BE2C (cell line): Measurements from ENCODE around the gene PKNOX2.

ENCODE experiments used
- DNase-seq: peaks from one replicate; pipeline ENCODE4 v3.0.0-alpha.2; 2020
- H3K27me3 ChIP-seq: fragments of 250-450 bp; sonication (Bioruptor Pico); 2 replicates; pipeline ENCODE4 v1.5.1; 2020; ENCODE audit warnings: mild to moderate bottlenecking
- H3K36me3 ChIP-seq: fragments of 250-450 bp; sonication (Bioruptor Pico); 2 replicates; pipeline ENCODE4 v1.5.1; 2020; ENCODE audit warnings: mild to moderate bottlenecking
- H3K4me1 ChIP-seq: fragments of 250-450 bp; sonication (Bioruptor Pico); 2 replicates; pipeline ENCODE4 v1.5.1; 2020
- H3K4me3 ChIP-seq: 2 replicates; pipeline ENCODE4 v1.5.1; 2011; ENCODE audit warnings: low read depth, low read length
- H3K9me3 ChIP-seq: fragments of 250-450 bp; sonication (Bioruptor Pico); 2 replicates; pipeline ENCODE4 v1.5.1; 2020
- CTCF ChIP-seq: IDR thresholded peaks from 2 replicates; pipeline ENCODE4 v1.5.1; 2012; ENCODE audit warnings: mild to moderate bottlenecking, low read depth, low read length

Gene PKNOX2

DNA sequence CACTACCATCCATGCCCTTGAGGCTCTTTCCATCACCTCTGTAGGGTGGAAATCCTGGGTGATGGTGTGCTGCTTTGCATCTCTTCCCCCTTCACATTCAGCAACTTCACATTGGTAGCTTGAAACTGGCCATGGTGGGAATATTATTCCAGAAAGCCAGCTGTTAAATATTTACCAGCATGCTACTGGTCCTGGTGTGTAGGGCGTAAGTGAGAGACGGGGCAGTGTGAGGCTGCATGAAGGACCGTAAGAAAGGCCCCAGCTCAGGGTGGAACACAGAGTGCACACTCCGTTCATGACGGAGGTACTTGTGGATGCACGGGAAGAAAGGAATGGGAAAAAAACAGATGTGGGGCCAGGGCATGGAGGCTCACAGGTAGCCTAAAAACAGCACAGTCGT lies 121.3 kb downstream of the PKNOX2 start:
- H3K9me3 ChIP-seq, result no peaks in the 10 kb centered on the region
- peaks cover 14% of the 10 kb centered on the region for H3K27me3 ChIP-seq
- H3K4me1 ChIP-seq, result no peaks in the 10 kb centered on the region
- H3K36me3 ChIP-seq, result no peaks in the 10 kb centered on the region
- TF ChIP-seq CTCF, result no peak
- H3K4me3 ChIP-seq, result no peak overlapping the region
- no peak for DNase-seq

- Histone ChIP-seq H3K4me3 (no peak overlapping the region), H3K27me3 (peaks cover 14% of the 10 kb centered on the region), H3K36me3 (no peaks in the 10 kb centered on the region), H3K4me1 (no peaks in the 10 kb centered on the region), H3K9me3 (no peaks in the 10 kb centered on the region)
- no peak for DNase-seq
- no peak for TF ChIP-seq CTCF
Observed at GRCh38 chr11:125286486-125286885, 121.9 kb downstream of the PKNOX2 start.

GRCh38 chr11:125287491-125288210 lies 123.1 kb downstream of the PKNOX2 start:
- Histone ChIP-seq H3K4me1 (no peaks in the 10 kb centered on the region), H3K9me3 (no peaks in the 10 kb centered on the region), H3K36me3 (no peaks in the 10 kb centered on the region), H3K27me3 (peaks cover 14% of the 10 kb centered on the region), H3K4me3 (no peak overlapping the region)
- TF ChIP-seq CTCF, result no peak
- no peak for DNase-seq

DNA sequence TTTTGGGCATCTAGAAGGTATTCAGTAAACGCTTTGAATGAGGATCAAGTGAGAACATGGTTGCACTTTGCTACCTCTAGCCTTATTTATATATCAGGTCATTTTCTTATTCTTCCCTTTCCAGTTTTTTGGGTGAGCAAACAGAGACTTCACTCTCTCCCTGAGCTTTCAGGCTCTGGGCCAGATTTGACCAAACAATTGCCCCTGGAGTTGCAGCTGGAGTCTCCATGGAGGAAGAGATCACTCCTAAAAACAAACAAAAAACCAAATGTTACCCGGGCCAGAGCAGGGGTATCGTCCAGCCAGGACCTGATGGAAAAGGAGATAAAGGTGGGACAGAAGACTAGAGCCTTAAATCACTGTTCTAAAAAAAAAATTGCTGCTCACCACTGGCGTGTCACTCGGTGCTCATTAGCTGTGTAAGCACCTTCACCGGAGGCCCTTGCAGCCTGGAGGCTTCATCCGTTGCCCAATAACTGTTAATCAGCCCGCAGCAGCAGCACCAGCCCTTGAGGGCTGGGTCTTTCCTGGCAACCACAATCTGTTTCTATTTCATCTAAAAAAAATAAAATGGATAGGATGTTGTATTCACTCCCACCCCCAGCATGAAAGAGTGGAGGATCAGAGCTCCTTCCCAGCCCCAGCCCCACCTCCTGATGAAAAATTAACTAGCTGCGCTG lies 125.0 kb downstream of the PKNOX2 start:
- no peak for TF ChIP-seq CTCF
- Histone ChIP-seq H3K4me1 (no peaks in the 10 kb centered on the region), H3K36me3 (no peaks in the 10 kb centered on the region), H3K27me3 (peaks cover 12% of the 10 kb centered on the region), H3K9me3 (no peaks in the 10 kb centered on the region), H3K4me3 (no peak overlapping the region)
- no peak for DNase-seq

- Histone ChIP-seq H3K4me3 (no peak overlapping the region), H3K4me1 (no peaks in the 10 kb centered on the region), H3K36me3 (no peaks in the 10 kb centered on the region), H3K27me3 (peaks cover 10% of the 10 kb centered on the region), H3K9me3 (no peaks in the 10 kb centered on the region)
- DNase-seq, result no peak
- TF ChIP-seq CTCF, result no peak
Observed at GRCh38 chr11:125290263-125290662, 125.7 kb downstream of the PKNOX2 start.

DNA sequence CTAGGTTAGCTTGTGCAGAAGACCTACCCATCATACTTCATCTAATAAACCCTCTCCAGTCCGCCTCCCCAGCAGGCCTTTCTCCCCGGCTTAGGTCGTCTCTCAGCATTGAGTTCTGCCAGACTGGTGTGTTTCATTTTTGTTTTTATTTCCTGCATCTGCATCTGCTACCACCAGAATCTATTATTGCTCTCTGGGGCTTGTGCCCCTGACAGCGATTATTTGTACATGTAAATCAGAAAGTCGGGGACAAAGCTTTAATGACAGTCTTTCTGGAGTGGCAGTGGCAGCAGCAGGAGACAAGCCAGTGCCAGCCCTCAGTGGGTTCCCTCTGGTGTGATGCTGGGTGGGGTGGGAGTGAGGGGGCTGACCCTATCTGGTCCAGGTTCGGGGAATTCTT lies 127.5 kb downstream of the PKNOX2 start:
- Histone ChIP-seq H3K9me3 (no peaks in the 10 kb centered on the region), H3K36me3 (no peaks in the 10 kb centered on the region), H3K4me1 (no peaks in the 10 kb centered on the region), H3K4me3 (no peak overlapping the region), H3K27me3 (peaks cover 9% of the 10 kb centered on the region)
- no peak for TF ChIP-seq CTCF
- DNase-seq, result no peak
